Liver (tissue), 3 donors: ENCODE measurements around the gene SPTBN1.

Source experiments
- EGR1 ChIP-seq, 2 donors: IDR thresholded peaks; 2 replicates each; pipeline ENCODE4 v1.6.1; 2016 to 2018; ENCODE audit warnings: antibody characterized with exemption in 2 of 2, low read depth in 2 of 2
- FOXA1 ChIP-seq: IDR thresholded peaks from 2 replicates; pipeline ENCODE4 v1.6.1; 2016; ENCODE audit warnings: antibody characterized with exemption
- GABPA ChIP-seq, 2 donors: IDR thresholded peaks in 1 of 2; conservative IDR thresholded peaks in 1 of 2; 2 replicates each; pipeline ENCODE4 v1.6.1; 2016; ENCODE audit warnings: antibody characterized with exemption in 2 of 2, mild to moderate bottlenecking in 1 of 2, moderate library complexity in 1 of 2
- HNF4G ChIP-seq: IDR thresholded peaks from 2 replicates; pipeline ENCODE4 v1.6.1; 2016; ENCODE audit warnings: antibody characterized with exemption
- NR2F2 ChIP-seq: IDR thresholded peaks from 2 replicates; pipeline ENCODE4 v1.6.1; 2016; ENCODE audit warnings: antibody characterized with exemption
- RAD21 ChIP-seq, 2 donors: IDR thresholded peaks; 2 replicates each; pipeline ENCODE4 v1.6.1; 2016; ENCODE audit warnings: antibody characterized with exemption in 2 of 2, mild to moderate bottlenecking in 2 of 2
- TAF1 ChIP-seq: conservative IDR thresholded peaks from 2 replicates; pipeline ENCODE4 v1.6.1; 2016; ENCODE audit warnings: antibody characterized with exemption, mild to moderate bottlenecking
- TF ChIP-seq, protein P1 (sequence below): fragments of 150-350 bp; IDR thresholded peaks from 2 replicates; pipeline ENCODE4 v1.5.1; 2017; ENCODE audit warnings: improper control_type of control experiment, low read depth, low read length; ENCODE audit not compliant: missing input control
- TF ChIP-seq, protein P2 (sequence below): IDR thresholded peaks from 2 replicates; pipeline ENCODE4 v1.6.1; 2016; ENCODE audit warnings: antibody characterized with exemption
- TF ChIP-seq, protein P3 (sequence below): IDR thresholded peaks from 2 replicates; pipeline ENCODE4 v1.6.1; 2016; ENCODE audit warnings: antibody characterized with exemption
- donor health status: healthy.
- donor health status: healthy.

DNA sequence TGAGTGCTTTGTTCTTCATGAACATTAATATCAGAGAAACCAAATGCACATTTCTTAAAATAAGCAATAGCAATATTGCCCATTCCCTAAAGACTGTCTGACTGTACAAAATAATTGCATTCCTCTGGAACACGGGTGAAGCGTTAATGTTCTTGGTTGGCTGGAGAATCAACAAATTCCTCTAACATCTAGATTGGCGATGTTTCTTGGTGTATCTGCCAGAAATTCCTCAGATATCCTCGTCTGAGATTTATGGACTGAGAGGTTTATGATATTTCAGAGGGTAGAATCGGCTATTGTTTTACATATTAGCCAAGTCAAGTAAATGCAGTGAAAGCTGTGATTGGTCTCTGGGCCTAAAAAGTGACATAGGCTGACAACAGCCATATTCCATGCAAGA, 27.1 kb upstream of the SPTBN1 start:
- TF ChIP-seq, protein P1, sequence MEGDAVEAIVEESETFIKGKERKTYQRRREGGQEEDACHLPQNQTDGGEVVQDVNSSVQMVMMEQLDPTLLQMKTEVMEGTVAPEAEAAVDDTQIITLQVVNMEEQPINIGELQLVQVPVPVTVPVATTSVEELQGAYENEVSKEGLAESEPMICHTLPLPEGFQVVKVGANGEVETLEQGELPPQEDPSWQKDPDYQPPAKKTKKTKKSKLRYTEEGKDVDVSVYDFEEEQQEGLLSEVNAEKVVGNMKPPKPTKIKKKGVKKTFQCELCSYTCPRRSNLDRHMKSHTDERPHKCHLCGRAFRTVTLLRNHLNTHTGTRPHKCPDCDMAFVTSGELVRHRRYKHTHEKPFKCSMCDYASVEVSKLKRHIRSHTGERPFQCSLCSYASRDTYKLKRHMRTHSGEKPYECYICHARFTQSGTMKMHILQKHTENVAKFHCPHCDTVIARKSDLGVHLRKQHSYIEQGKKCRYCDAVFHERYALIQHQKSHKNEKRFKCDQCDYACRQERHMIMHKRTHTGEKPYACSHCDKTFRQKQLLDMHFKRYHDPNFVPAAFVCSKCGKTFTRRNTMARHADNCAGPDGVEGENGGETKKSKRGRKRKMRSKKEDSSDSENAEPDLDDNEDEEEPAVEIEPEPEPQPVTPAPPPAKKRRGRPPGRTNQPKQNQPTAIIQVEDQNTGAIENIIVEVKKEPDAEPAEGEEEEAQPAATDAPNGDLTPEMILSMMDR: no peak
- TF ChIP-seq NR2F2 (no peak), TAF1 (no peak), FOXA1 (no peak), EGR1 (IDR thresholded peaks at IDR 0.05; ENCODE audit: low read depth in 2 of 2) (no peak), RAD21 (IDR thresholded peaks at IDR 0.05) (no peak), GABPA (IDR thresholded peaks at IDR 0.05 in 1 of 2, conservative IDR thresholded peaks at IDR 0.05 in 1 of 2) (no peak), HNF4G (no peak)
- TF ChIP-seq, protein P2, sequence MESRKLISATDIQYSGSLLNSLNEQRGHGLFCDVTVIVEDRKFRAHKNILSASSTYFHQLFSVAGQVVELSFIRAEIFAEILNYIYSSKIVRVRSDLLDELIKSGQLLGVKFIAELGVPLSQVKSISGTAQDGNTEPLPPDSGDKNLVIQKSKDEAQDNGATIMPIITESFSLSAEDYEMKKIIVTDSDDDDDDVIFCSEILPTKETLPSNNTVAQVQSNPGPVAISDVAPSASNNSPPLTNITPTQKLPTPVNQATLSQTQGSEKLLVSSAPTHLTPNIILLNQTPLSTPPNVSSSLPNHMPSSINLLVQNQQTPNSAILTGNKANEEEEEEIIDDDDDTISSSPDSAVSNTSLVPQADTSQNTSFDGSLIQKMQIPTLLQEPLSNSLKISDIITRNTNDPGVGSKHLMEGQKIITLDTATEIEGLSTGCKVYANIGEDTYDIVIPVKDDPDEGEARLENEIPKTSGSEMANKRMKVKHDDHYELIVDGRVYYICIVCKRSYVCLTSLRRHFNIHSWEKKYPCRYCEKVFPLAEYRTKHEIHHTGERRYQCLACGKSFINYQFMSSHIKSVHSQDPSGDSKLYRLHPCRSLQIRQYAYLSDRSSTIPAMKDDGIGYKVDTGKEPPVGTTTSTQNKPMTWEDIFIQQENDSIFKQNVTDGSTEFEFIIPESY: no peak
- TF ChIP-seq, protein P3, sequence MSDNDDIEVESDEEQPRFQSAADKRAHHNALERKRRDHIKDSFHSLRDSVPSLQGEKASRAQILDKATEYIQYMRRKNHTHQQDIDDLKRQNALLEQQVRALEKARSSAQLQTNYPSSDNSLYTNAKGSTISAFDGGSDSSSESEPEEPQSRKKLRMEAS: no peak
